Stomach (tissue), 4 donors: ENCODE results near the gene PPIC.

Experiments used
- CTCF ChIP-seq, 7 experiments: fragments of 450-650 bp in 4 of 7; fragments of 200-600 bp in 3 of 7; sonication (generic) in 3 of 7; IDR thresholded peaks; one replicate each; pipeline ENCODE4 v1.5.1; 2016 to 2019; ENCODE audit warnings: antibody characterized with exemption in 7 of 7, control low read depth in 2 of 7, mild to moderate bottlenecking in 1 of 7
- EP300 ChIP-seq: sonication (generic); formaldehyde crosslinking; IDR thresholded peaks from one replicate; pipeline ENCODE4 v1.6.1; 2017; ENCODE audit warnings: antibody characterized with exemption
- POLR2A ChIP-seq, 4 donors: fragments of 450-650 bp; IDR thresholded peaks; one replicate each; pipeline ENCODE4 v1.6.1; 2016; ENCODE audit warnings: antibody characterized with exemption in 4 of 4, control low read depth in 2 of 4, mild to moderate bottlenecking in 1 of 4, moderate library complexity in 1 of 4
- POLR2AphosphoS5 ChIP-seq, 3 donors: sonication (generic); formaldehyde crosslinking; IDR thresholded peaks; one replicate each; pipeline ENCODE4 v1.6.1; 2016; ENCODE audit warnings: antibody characterized with exemption in 3 of 3

GRCh38 chr5:123066016-123066415, 29.5 kb upstream of the PPIC start:
- TF ChIP-seq CTCF (IDR thresholded peaks at IDR 0.05) (no peak), POLR2AphosphoS5 (IDR thresholded peaks at IDR 0.05) (no peak), POLR2A (IDR thresholded peaks at IDR 0.05) (no peak), EP300 (no peak)
